HepG2 (cell line): Measurements from ENCODE around the gene HDAC4. TPM values are rescaled to one million over a fixed set of nuclear protein-coding genes. Genes with fewer than 3 reads are reported as not detected.

ENCODE experiments used
- CHCHD3 ChIP-seq: sonication (generic); formaldehyde crosslinking; IDR thresholded peaks from 2 replicates; pipeline ENCODE4 v1.8.0; 2022; ENCODE audit warnings: mild to moderate bottlenecking, missing genetic modification reagents, moderate library complexity
- ELF4 ChIP-seq: sonication (generic); formaldehyde crosslinking; IDR thresholded peaks from 2 replicates; pipeline ENCODE4 v1.5.0; 2020; ENCODE audit warnings: missing genetic modification reagents, mild to moderate bottlenecking, moderate library complexity, borderline replicate concordance
- ESRRA ChIP-seq: sonication (generic); formaldehyde crosslinking; IDR thresholded peaks from 2 replicates; pipeline ENCODE4 v1.5.1; 2020; ENCODE audit warnings: mild to moderate bottlenecking, low read depth, missing genetic modification reagents
- HOXD1 ChIP-seq: sonication (generic); formaldehyde crosslinking; IDR thresholded peaks from 2 replicates; pipeline ENCODE4 v1.5.0; 2020; ENCODE audit warnings: missing genetic modification reagents
- NFYC ChIP-seq: IDR thresholded peaks from 2 replicates; pipeline ENCODE4 v1.6.1; 2016; ENCODE audit warnings: missing genetic modification reagents, missing compliant biosample characterization
- RFX1 ChIP-seq: fragments of 450-650 bp; IDR thresholded peaks from 2 replicates; pipeline ENCODE4 v1.6.1; 2017
- TOE1 ChIP-seq: sonication (generic); formaldehyde crosslinking; IDR thresholded peaks from 2 replicates; pipeline ENCODE4 v1.4.0; 2020; ENCODE audit warnings: mild to moderate bottlenecking, missing genetic modification reagents
- ZNF275 ChIP-seq: sonication (generic); formaldehyde crosslinking; IDR thresholded peaks from 2 replicates; pipeline ENCODE4 v1.8.0; 2022; ENCODE audit warnings: missing genetic modification reagents, mild to moderate bottlenecking, inconsistent platforms, borderline replicate concordance
- ZNF383 ChIP-seq: sonication (generic); formaldehyde crosslinking; IDR thresholded peaks from 2 replicates; pipeline ENCODE4 v1.4.0; 2020; ENCODE audit warnings: missing genetic modification reagents, mild to moderate bottlenecking, borderline replicate concordance
- ZNF652 ChIP-seq: IDR thresholded peaks from 2 replicates; pipeline ENCODE4 v1.6.1; 2016; ENCODE audit warnings: low read depth, borderline replicate concordance
- polyA plus RNA-seq, 8 experiments: library from polyadenylated mRNA; depleted of rRNA in 3 of 8; stranded (reverse) in 7 of 8; unstranded in 1 of 8; fragments of >200 nt; fragmentation: Illumina TruSeq in 4 of 8; extraction: Trizol in 4 of 8; gene quantifications; 2 replicates each; pipeline versions ENCODE4 v1.2.1 to v1.2.3, GENCODE V29; 2011 to 2016; ENCODE audit warnings: low read depth in 4 of 8, missing spikeins in 1 of 8, mixed read lengths in 1 of 8; ENCODE audit not compliant: insufficient read depth in 1 of 8
- total RNA-seq, 5 experiments: library from RNA; depleted of rRNA; stranded (reverse); fragments of >200 nt; fragmentation: Illumina TruSeq; extraction: Trizol; gene quantifications; 2 replicates each; pipeline ENCODE4 v1.2.3, GENCODE V29; 2016; ENCODE audit warnings: low read depth in 1 of 5
- TF ChIP-seq, protein P1 (sequence below): sonication (generic); formaldehyde crosslinking; IDR thresholded peaks from 2 replicates; pipeline ENCODE4 v1.5.0; 2020; ENCODE audit warnings: mild to moderate bottlenecking, missing genetic modification reagents
- TF ChIP-seq, protein P2 (sequence below): sonication (generic); formaldehyde crosslinking; IDR thresholded peaks from 2 replicates; pipeline ENCODE4 v1.4.0; 2020; ENCODE audit warnings: missing genetic modification reagents, borderline replicate concordance
- TF ChIP-seq, protein P3 (sequence below), 2 experiments: sonication (generic) in 1 of 2; formaldehyde crosslinking in 1 of 2; IDR thresholded peaks; 2 replicates each; pipeline versions ENCODE4 v1.5.1 to v1.6.1; 2011 to 2020; ENCODE audit warnings: borderline replicate concordance in 1 of 2, low read depth in 1 of 2, low read length in 1 of 2, mild to moderate bottlenecking in 1 of 2, missing genetic modification reagents in 1 of 2, moderate library complexity in 1 of 2

HDAC4 gene
- total and polyA plus RNA-seq, 2 of the 13 experiments (the other 11 are each of a cell fraction or from before 2014, with no cell fraction given) = 10.1 to 11.5 TPM

- TF ChIP-seq ZNF275 = no peak
- no peak for TF ChIP-seq CHCHD3 (CRISPR knock-in tag)
- TF ChIP-seq ZNF652 (CRISPR knock-in tag) = no peak
- no peak for TF ChIP-seq RFX1
- no peak; the same call in 1 of the 2 replicates for TF ChIP-seq TOE1
- TF ChIP-seq NFYC (CRISPR knock-in tag) = no peak
- TF ChIP-seq ESRRA (CRISPR knock-in tag) = peak; percentile 76
- TF ChIP-seq ELF4 (CRISPR knock-in tag) = no peak
- TF ChIP-seq, protein P1, sequence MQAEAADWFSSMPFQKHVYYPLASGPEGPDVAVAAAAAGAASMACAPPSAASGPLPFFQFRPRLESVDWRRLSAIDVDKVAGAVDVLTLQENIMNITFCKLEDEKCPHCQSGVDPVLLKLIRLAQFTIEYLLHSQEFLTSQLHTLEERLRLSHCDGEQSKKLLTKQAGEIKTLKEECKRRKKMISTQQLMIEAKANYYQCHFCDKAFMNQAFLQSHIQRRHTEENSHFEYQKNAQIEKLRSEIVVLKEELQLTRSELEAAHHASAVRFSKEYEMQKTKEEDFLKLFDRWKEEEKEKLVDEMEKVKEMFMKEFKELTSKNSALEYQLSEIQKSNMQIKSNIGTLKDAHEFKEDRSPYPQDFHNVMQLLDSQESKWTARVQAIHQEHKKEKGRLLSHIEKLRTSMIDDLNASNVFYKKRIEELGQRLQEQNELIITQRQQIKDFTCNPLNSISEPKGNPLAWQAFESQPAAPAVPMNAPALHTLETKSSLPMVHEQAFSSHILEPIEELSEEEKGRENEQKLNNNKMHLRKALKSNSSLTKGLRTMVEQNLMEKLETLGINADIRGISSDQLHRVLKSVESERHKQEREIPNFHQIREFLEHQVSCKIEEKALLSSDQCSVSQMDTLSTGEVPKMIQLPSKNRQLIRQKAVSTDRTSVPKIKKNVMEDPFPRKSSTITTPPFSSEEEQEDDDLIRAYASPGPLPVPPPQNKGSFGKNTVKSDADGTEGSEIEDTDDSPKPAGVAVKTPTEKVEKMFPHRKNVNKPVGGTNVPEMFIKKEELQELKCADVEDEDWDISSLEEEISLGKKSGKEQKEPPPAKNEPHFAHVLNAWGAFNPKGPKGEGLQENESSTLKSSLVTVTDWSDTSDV = no peak
- 0 out of 2 replicates have a peak, but pooled peaks have one; percentile 38 for TF ChIP-seq ZNF383 (CRISPR knock-in tag)
- no peak; the same call in 1 of the 2 replicates for TF ChIP-seq HOXD1
- TF ChIP-seq, protein P2, sequence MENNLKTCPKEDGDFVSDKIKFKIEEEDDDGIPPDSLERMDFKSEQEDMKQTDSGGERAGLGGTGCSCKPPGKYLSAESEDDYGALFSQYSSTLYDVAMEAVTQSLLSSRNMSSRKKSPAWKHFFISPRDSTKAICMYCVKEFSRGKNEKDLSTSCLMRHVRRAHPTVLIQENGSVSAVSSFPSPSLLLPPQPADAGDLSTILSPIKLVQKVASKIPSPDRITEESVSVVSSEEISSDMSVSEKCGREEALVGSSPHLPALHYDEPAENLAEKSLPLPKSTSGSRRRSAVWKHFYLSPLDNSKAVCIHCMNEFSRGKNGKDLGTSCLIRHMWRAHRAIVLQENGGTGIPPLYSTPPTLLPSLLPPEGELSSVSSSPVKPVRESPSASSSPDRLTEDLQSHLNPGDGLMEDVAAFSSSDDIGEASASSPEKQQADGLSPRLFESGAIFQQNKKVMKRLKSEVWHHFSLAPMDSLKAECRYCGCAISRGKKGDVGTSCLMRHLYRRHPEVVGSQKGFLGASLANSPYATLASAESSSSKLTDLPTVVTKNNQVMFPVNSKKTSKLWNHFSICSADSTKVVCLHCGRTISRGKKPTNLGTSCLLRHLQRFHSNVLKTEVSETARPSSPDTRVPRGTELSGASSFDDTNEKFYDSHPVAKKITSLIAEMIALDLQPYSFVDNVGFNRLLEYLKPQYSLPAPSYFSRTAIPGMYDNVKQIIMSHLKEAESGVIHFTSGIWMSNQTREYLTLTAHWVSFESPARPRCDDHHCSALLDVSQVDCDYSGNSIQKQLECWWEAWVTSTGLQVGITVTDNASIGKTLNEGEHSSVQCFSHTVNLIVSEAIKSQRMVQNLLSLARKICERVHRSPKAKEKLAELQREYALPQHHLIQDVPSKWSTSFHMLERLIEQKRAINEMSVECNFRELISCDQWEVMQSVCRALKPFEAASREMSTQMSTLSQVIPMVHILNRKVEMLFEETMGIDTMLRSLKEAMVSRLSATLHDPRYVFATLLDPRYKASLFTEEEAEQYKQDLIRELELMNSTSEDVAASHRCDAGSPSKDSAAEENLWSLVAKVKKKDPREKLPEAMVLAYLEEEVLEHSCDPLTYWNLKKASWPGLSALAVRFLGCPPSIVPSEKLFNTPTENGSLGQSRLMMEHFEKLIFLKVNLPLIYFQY (CRISPR knock-in tag) = no peak
- TF ChIP-seq, protein P3, sequence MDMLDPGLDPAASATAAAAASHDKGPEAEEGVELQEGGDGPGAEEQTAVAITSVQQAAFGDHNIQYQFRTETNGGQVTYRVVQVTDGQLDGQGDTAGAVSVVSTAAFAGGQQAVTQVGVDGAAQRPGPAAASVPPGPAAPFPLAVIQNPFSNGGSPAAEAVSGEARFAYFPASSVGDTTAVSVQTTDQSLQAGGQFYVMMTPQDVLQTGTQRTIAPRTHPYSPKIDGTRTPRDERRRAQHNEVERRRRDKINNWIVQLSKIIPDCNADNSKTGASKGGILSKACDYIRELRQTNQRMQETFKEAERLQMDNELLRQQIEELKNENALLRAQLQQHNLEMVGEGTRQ (IDR thresholded peaks at IDR 0.05; ENCODE audit: low read depth, low read length) = peak; percentile 14; the same call in 1 of the 2 replicates
- TF ChIP-seq, protein P3 (CRISPR knock-in tag; IDR thresholded peaks at IDR 0.05; ENCODE audit: borderline replicate concordance) = no peak
These were observed 104.5 kb downstream of the HDAC4 start (continued) for GRCh38 chr2:239296020-239296932.
